Left ventricle myocardium inferior (tissue), 1 donor: Measurements from ENCODE around the gene PLD4. TPM values are rescaled to one million over a fixed set of nuclear protein-coding genes. Genes with fewer than 3 reads are reported as not detected.

ENCODE experiments used
- DNase-seq: peaks from one replicate; pipeline ENCODE4 v3.0.0-alpha.2; 2020
- H3K27ac ChIP-seq: fragments of 200-600 bp; replicated peaks from 2 replicates; pipeline ENCODE4 v1.8.0; 2021
- H3K27me3 ChIP-seq: fragments of 200-600 bp; 2 replicates; pipeline ENCODE4 v1.8.0; 2021; ENCODE audit warnings: low read depth
- H3K36me3 ChIP-seq: fragments of 200-600 bp; 2 replicates; pipeline ENCODE4 v1.8.0; 2021
- H3K4me1 ChIP-seq: fragments of 200-600 bp; 2 replicates; pipeline ENCODE4 v1.8.0; 2021
- H3K4me3 ChIP-seq: fragments of 200-600 bp; 2 replicates; pipeline ENCODE4 v1.8.0; 2021; ENCODE audit warnings: mild to moderate bottlenecking, moderate library complexity
- H3K9me3 ChIP-seq: fragments of 200-600 bp; replicated peaks from 2 replicates; pipeline ENCODE4 v1.8.0; 2021
- intact Hi-C: fragments of 100-400 bp; cut with micrococcal nuclease; formaldehyde crosslinking; loops from one replicate; pipeline ENCODE4 v1.11.0; 2022
- total RNA-seq: library from RNA; stranded (reverse); fragmentation: NEBNext Ultra II Directional; extraction: Animal tissue kit (Norgen Biotek cat#: 25700); gene quantifications from one replicate; pipeline ENCODE4 v1.2.1, GENCODE V29; 2021
- TF ChIP-seq, protein P1 (sequence below): fragments of 200-600 bp; IDR thresholded peaks from 2 replicates; pipeline ENCODE4 v1.8.0; 2021; ENCODE audit warnings: antibody characterized with exemption, mild to moderate bottlenecking, borderline replicate concordance
- donor health status: DM: no; HTN: yes; CAD: no; lungs with severe emphysema.

Gene PLD4
- total RNA-seq, 1 donor from 2014 or later, result 0.44 TPM

- intact Hi-C loops, result no loop called here
- no peak for DNase-seq
- Histone ChIP-seq H3K27ac (no peak overlapping the region), H3K27me3 (no peaks in the 10 kb centered on the region), H3K9me3 (no peaks in the 10 kb centered on the region), H3K4me3 (no peak overlapping the region), H3K4me1 (peaks cover 21% of the 10 kb centered on the region), H3K36me3 (peaks cover 4% of the 10 kb centered on the region)
- TF ChIP-seq, protein P1, sequence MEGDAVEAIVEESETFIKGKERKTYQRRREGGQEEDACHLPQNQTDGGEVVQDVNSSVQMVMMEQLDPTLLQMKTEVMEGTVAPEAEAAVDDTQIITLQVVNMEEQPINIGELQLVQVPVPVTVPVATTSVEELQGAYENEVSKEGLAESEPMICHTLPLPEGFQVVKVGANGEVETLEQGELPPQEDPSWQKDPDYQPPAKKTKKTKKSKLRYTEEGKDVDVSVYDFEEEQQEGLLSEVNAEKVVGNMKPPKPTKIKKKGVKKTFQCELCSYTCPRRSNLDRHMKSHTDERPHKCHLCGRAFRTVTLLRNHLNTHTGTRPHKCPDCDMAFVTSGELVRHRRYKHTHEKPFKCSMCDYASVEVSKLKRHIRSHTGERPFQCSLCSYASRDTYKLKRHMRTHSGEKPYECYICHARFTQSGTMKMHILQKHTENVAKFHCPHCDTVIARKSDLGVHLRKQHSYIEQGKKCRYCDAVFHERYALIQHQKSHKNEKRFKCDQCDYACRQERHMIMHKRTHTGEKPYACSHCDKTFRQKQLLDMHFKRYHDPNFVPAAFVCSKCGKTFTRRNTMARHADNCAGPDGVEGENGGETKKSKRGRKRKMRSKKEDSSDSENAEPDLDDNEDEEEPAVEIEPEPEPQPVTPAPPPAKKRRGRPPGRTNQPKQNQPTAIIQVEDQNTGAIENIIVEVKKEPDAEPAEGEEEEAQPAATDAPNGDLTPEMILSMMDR, result no peak
These were observed 31.9 kb upstream of the PLD4 start for GRCh38 chr14:104892531-104893434.

GRCh38 chr14:104893435-104894207, 31.1 kb upstream of the PLD4 start:
- intact Hi-C loops, result no loop called here
- no peak overlapping the region for H3K4me3 ChIP-seq
- H3K27me3 ChIP-seq, result no peaks in the 10 kb centered on the region
- H3K27ac ChIP-seq, result no peak overlapping the region
- DNase-seq, result peak; percentile 14
- TF ChIP-seq, protein P1, result no peak
- H3K4me1 ChIP-seq, result peaks cover 21% of the 10 kb centered on the region
- no peaks in the 10 kb centered on the region for H3K9me3 ChIP-seq
- no peaks in the 10 kb centered on the region for H3K36me3 ChIP-seq

DNA sequence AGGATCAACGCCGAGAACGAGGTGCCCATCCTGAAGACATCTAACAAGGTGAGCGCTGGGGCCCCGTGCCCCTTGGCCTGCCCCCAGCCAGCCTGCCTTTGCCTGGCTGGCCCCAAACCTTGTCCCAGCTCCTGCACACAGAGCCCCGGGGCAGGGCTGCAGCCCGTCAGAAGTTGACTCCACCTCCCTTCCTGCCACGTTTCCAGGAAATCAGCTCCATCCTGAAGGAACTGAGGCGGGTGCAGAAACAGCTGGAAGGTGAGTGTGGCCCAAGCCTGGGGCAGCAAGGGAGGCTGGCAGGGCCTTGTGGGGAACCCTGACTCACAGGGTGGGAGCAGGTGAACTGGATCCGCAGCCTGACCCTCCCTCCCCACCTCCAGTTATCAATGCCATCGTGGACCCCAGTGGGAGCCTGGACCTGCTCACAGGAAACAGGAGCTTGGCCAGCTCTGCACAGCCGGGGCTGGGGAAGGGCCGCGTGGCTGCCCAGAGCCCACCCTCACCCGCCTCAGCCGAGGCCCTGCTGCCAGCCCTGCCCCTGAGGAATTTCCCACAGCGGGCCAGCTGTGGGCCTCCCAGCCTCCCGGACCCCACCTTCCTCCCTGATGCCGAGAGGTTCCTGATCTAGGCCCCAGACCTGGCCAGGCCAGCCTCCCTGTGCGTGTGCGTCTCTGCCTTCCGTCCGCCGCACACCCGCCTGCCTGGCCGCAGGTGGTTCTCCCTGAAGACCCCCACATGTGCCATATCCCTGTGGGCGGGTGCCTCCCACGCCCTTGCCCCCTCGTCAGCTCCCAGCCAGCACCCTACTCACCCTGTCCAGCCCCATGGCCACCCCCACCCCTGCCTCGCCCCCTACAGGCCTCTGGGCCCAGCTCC, 30.1 kb upstream of the PLD4 start:
- Histone ChIP-seq H3K4me1 (peaks cover 21% of the 10 kb centered on the region), H3K9me3 (no peaks in the 10 kb centered on the region), H3K4me3 (peak overlapping the region; percentile 33), H3K27ac (no peak overlapping the region), H3K27me3 (no peaks in the 10 kb centered on the region), H3K36me3 (no peaks in the 10 kb centered on the region)
- TF ChIP-seq, protein P1, result no peak
- intact Hi-C loops, result no loop called here
- DNase-seq, result peak; percentile 14

DNA sequence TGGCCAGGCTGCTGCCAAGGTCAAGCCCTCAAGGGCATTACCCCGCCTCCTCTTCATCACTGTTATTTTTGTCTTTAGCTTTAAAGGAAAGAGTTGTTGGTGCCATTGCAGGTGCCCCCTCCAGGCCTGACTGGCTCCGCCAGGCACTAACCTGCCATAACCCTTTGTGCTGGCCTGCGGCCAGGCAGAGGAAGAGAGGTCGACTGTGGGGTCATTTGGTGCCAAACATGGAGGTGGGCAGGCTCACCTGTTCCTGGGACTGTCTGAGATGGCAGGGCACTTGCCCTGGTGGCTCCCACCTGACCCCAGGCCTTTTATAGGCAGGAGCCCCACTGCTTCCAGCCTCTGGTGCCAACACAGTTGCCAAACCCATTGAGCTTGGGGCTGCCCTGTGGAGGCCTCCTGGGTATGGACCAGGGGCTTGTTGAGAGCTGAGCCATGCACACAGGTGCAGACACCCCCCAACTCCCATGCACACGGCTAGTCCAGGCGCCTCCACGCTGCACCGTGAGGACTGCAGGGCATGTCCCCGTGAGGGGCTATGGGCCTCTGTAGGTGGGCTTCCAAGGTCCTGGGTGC, 29.4 kb upstream of the PLD4 start:
- no peaks in the 10 kb centered on the region for H3K9me3 ChIP-seq
- H3K27me3 ChIP-seq, result no peaks in the 10 kb centered on the region
- H3K4me3 ChIP-seq, result peak overlapping the region; percentile 33
- H3K4me1 ChIP-seq, result peaks cover 21% of the 10 kb centered on the region
- H3K27ac ChIP-seq, result no peak overlapping the region
- intact Hi-C loops, result no loop called here
- TF ChIP-seq, protein P1, result no peak
- peak; percentile 15 for DNase-seq
- no peaks in the 10 kb centered on the region for H3K36me3 ChIP-seq
